HCT116 (cell line): ENCODE measurements around the gene NR2F1-AS1. TPM values are rescaled to one million over a fixed set of nuclear protein-coding genes. Genes with fewer than 3 reads are reported as not detected.

Source experiments
- ATAC-seq: fragments of 200-7000 bp; cut with Tn5 transposase; 2 replicates; pipeline ENCODE4 v1.9.1; 2020; ENCODE audit warnings: mild to moderate bottlenecking, moderate library complexity
- BruUV-seq: library from RNA; stranded (reverse); fragments of 400-500 nt; replicated peaks from 2 replicates; lab custom pipeline; 2021; lab: Mats Ljungman, UMichigan
- CTCF ChIA-PET: fragments of 300-600 bp; sonication (Branson Sonifier 250); formaldehyde crosslinking; loops from one replicate; lab custom pipeline; 2021; ENCODE audit warnings: antibody characterized with exemption; lab: Charles Lee
- POLR2A ChIA-PET: fragments of 300-600, 350-600 bp; sonication (Branson Sonifier 250); formaldehyde crosslinking; loops from one replicate; lab custom pipeline; 2021; ENCODE audit warnings: antibody characterized with exemption; lab: Charles Lee
- RAD21 ChIA-PET, 2 experiments: fragments of 300-600 bp; sonication (Branson Sonifier 250); formaldehyde crosslinking; loops; one replicate each; lab custom pipeline; 2023; ENCODE audit warnings: low total read pairs in 2 of 2; ENCODE audit not compliant: uncharacterized antibody in 2 of 2, unreplicated experiment in 2 of 2, low non-redundant PET in 1 of 2; lab: Charles Lee
- DNase-seq: peaks from one replicate; pipeline ENCODE4 v3.0.0-alpha.2; 2010; ENCODE audit warnings: low read depth, low spot score
- H2AFZ ChIP-seq: fragments of 200-600 bp; shearing (Covaris generic), sonication (generic); 2 replicates; pipeline ENCODE4 v1.6.1; 2017; ENCODE audit warnings: low read depth, mixed run types, mixed read lengths, antibody characterized with exemption, low read length; ENCODE audit not compliant: poor library complexity, severe bottlenecking
- H3K27ac ChIP-seq: 2 replicates; pipeline ENCODE4 v1.5.1; 2012; ENCODE audit warnings: low read depth, low read length
- H3K27me3 ChIP-seq: fragments of 200-600 bp; sonication (generic); 2 replicates; pipeline ENCODE4 v1.6.1; 2016; ENCODE audit warnings: mixed run types, low read length, mixed read lengths; ENCODE audit not compliant: insufficient read depth
- H3K36me3 ChIP-seq, 2 experiments: fragments of 200-500 bp in 1 of 2; fragments of 200-600 bp in 1 of 2; sonication (Bioruptor generic) in 1 of 2; sonication (generic) in 1 of 2; 2 replicates each; pipeline versions ENCODE4 v1.5.1 to v1.6.1; 2014 to 2016; ENCODE audit warnings: low read length in 2 of 2, inconsistent platforms in 1 of 2, mixed read lengths in 1 of 2, mixed run types in 1 of 2; ENCODE audit not compliant: insufficient read depth in 2 of 2, control insufficient read depth in 1 of 2
- H3K4me1 ChIP-seq, 2 experiments: fragments of 200-600 bp in 1 of 2; sonication (generic) in 1 of 2; 2 replicates each; pipeline versions ENCODE4 v1.5.1 to v1.6.1; 2012 to 2017; ENCODE audit warnings: low read length in 2 of 2, inconsistent platforms in 1 of 2, mild to moderate bottlenecking in 1 of 2, mixed read lengths in 1 of 2, mixed run types in 1 of 2, moderate library complexity in 1 of 2; ENCODE audit not compliant: insufficient read depth in 2 of 2, control insufficient read depth in 1 of 2
- H3K4me2 ChIP-seq: fragments of 200-600 bp; sonication (generic); 2 replicates; pipeline ENCODE4 v1.6.1; 2017; ENCODE audit warnings: mixed run types, low read length, mixed read lengths
- H3K4me3 ChIP-seq, 2 experiments: fragments of 200-600 bp in 1 of 2; sonication (generic) in 1 of 2; replicated peaks in 1 of 2; 2 replicates each; pipeline ENCODE4 v1.5.1; 2011 to 2016; ENCODE audit warnings: low read length in 2 of 2, control low read depth in 1 of 2, low read depth in 1 of 2, mild to moderate bottlenecking in 1 of 2, mixed read lengths in 1 of 2, mixed run types in 1 of 2
- H3K79me2 ChIP-seq: fragments of 200-600 bp; sonication (generic); 2 replicates; pipeline ENCODE4 v1.6.1; 2017; ENCODE audit warnings: mild to moderate bottlenecking, mixed run types, low read length, moderate library complexity, mixed read lengths; ENCODE audit not compliant: insufficient read depth
- H3K9ac ChIP-seq: fragments of 200-600 bp; sonication (generic); 2 replicates; pipeline ENCODE4 v1.6.1; 2016; ENCODE audit warnings: low read length, mixed read lengths
- H3K9me2 ChIP-seq: fragments of 200-600 bp; sonication (generic), shearing (Covaris generic); 2 replicates; pipeline ENCODE4 v1.6.1; 2017; ENCODE audit warnings: mixed run types, mild to moderate bottlenecking, moderate library complexity; ENCODE audit not compliant: insufficient read depth
- H3K9me3 ChIP-seq, 2 experiments: fragments of 200-500 bp in 1 of 2; fragments of 200-600 bp in 1 of 2; sonication (Bioruptor generic) in 1 of 2; sonication (generic) in 1 of 2; 2 replicates each; pipeline ENCODE4 v1.6.1; 2014 to 2017; ENCODE audit warnings: low read length in 2 of 2, mixed read lengths in 2 of 2, inconsistent platforms in 1 of 2, low read depth in 1 of 2, mild to moderate bottlenecking in 1 of 2, mixed run types in 1 of 2, moderate library complexity in 1 of 2; ENCODE audit not compliant: control insufficient read depth in 1 of 2, insufficient read depth in 1 of 2
- H4K20me1 ChIP-seq: fragments of 200-600 bp; sonication (generic), shearing (Covaris generic); 2 replicates; pipeline ENCODE4 v1.6.1; 2017; ENCODE audit warnings: mixed run types, mild to moderate bottlenecking, moderate library complexity; ENCODE audit not compliant: insufficient read depth
- ATF3 ChIP-seq: IDR thresholded peaks from 2 replicates; pipeline ENCODE4 v1.6.1; 2012
- CEBPB ChIP-seq: IDR thresholded peaks from 2 replicates; pipeline ENCODE4 v1.6.1; 2012; ENCODE audit warnings: low read depth
- CTCF ChIP-seq, 3 experiments: fragments of 200-600 bp in 1 of 3; sonication (generic) in 1 of 3; IDR thresholded peaks in 2 of 3; conservative IDR thresholded peaks in 1 of 3; 2 replicates each; pipeline ENCODE4 v1.5.1; 2012 to 2017; ENCODE audit warnings: low read depth in 2 of 3, low read length in 2 of 3, antibody characterized with exemption in 1 of 3, borderline replicate concordance in 1 of 3, control low read depth in 1 of 3, mild to moderate bottlenecking in 1 of 3, mixed read lengths in 1 of 3, mixed run types in 1 of 3, moderate library complexity in 1 of 3; ENCODE audit not compliant: insufficient read depth in 1 of 3
- EGR1 ChIP-seq: IDR thresholded peaks from 2 replicates; pipeline ENCODE4 v1.6.1; 2012; ENCODE audit warnings: low read depth
- EZH2 ChIP-seq: fragments of 200-600 bp; sonication (generic); IDR thresholded peaks from 2 replicates; pipeline ENCODE4 v1.6.1; 2017; ENCODE audit warnings: antibody characterized with exemption, mixed run types
- FOSL1 ChIP-seq: IDR thresholded peaks from 2 replicates; pipeline ENCODE4 v1.6.1; 2012; ENCODE audit warnings: low read depth
- JUND ChIP-seq: IDR thresholded peaks from 2 replicates; pipeline ENCODE4 v1.6.1; 2012
- POLR2A ChIP-seq: IDR thresholded peaks from 2 replicates; pipeline ENCODE4 v1.7.0; 2011; ENCODE audit warnings: borderline replicate concordance; ENCODE audit not compliant: insufficient read depth, insufficient read length; ENCODE audit errors: extremely low read depth
- YY1 ChIP-seq: IDR thresholded peaks from 2 replicates; pipeline ENCODE4 v1.6.1; 2011; ENCODE audit warnings: low read length, low read depth, moderate library complexity, mild to moderate bottlenecking; ENCODE audit not compliant: insufficient replicate concordance; ENCODE audit errors: extremely low read depth
- ZBTB33 ChIP-seq: IDR thresholded peaks from 2 replicates; pipeline ENCODE4 v1.6.1; 2011; ENCODE audit warnings: mild to moderate bottlenecking, low read length, moderate library complexity; ENCODE audit not compliant: insufficient replicate concordance; ENCODE audit errors: extremely low read depth
- ZNF274 ChIP-seq: fragments of 200-500 bp; sonication (Bioruptor generic); IDR thresholded peaks from 2 replicates; pipeline ENCODE4 v1.6.1; 2014; ENCODE audit warnings: mild to moderate bottlenecking, low read depth, low read length, inconsistent platforms
- intact Hi-C: fragments of 100-400 bp; cut with micrococcal nuclease; formaldehyde crosslinking; loops from 2 replicates; pipeline ENCODE4 v1.10.0; 2022
- total RNA-seq: library from RNA; stranded (reverse); gene quantifications from one replicate; pipeline ENCODE4 v1.2.1, GENCODE V29; 2021; ENCODE audit not compliant: unreplicated experiment

Gene NR2F1-AS1
- total RNA-seq, 1 experiment from 2014 or later: 20.1 TPM

- no peak for TF ChIP-seq YY1
- no peak for TF ChIP-seq ZNF274
- TF ChIP-seq ATF3: no peak
- TF ChIP-seq CEBPB: no peak
Observed at GRCh38 chr5:93578813-93579691, 2.0 kb downstream of the NR2F1-AS1 start (continued).

- DNase-seq (no peak), ATAC-seq (no peak)
- RAD21 ChIA-PET: no interaction called here
- Histone ChIP-seq H3K4me1 (peaks cover 23 to 24% of the 10 kb centered on the region in 2 experiments), H3K9me2 (no peaks in the 10 kb centered on the region), H3K79me2 (no peaks in the 10 kb centered on the region), H3K4me3 (no peak overlapping the region), H3K9ac (no peak overlapping the region), H3K27me3 (no peaks in the 10 kb centered on the region), H3K36me3 (no peaks in the 10 kb centered on the region), H4K20me1 (no peaks in the 10 kb centered on the region), H2AFZ (no peak overlapping the region), H3K27ac (peak overlapping the region; percentile 38; the same call in 1 of the 2 replicates), H3K4me2 (no peak overlapping the region), H3K9me3 (no peaks in the 10 kb centered on the region)
- CTCF ChIA-PET: interaction anchor here (0.9 kb wide), 1 partner anchor 224 kb away, joined by 3 read pairs; no protein-coding TSS in a partner anchor
- POLR2A ChIA-PET: no interaction called here
- TF ChIP-seq FOSL1 (no peak), EZH2 (no peak), ZBTB33 (no peak), JUND (no peak), POLR2A (no peak), EGR1 (no peak), CTCF (IDR thresholded peaks at IDR 0.05 in 2 of 3, conservative IDR thresholded peaks at IDR 0.05 in 1 of 3; ENCODE audit: borderline replicate concordance in 1 of 3, insufficient read depth in 1 of 3, low read depth in 2 of 3, low read length in 2 of 3) (no peak)
- intact Hi-C loops: no loop called here
- BruUV-seq: no TSS peak
Observed at GRCh38 chr5:93577854-93578812, 2.9 kb downstream of the NR2F1-AS1 start.
